GOT3 (cell line): Measurements from ENCODE around the gene TGFB2.

ENCODE experiments used
- DNase-seq: peaks from one replicate; lab custom pipeline; 2025; ENCODE audit warnings: mixed read lengths; lab: John Stamatoyannopoulos, UW

The TGFB2 gene

GRCh38 chr1:218426343-218426657 lies 81.2 kb downstream of the TGFB2 start:
- no peak for DNase-seq

GRCh38 chr1:218429301-218429700 lies 84.2 kb downstream of the TGFB2 start:
- DNase-seq, result no peak

DNA sequence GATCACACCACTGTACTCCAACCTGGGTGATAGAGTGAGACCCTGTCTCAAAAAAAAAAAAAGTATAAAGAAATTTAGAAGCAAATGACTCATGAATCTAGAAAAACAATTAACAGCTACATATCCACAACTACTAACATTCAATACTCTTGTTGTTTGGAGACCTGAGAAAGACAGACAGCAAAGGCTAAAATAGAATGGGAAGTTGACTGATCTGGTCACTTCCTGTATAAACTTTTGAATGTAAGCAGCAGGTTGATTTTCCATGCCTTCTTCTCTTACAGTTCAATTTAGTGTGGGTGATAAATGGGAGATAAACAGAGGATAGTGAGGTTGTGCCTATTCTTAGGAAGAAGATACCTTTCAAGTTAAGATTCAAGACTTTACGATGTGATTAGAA lies 85.2 kb downstream of the TGFB2 start:
- DNase-seq, result no peak

DNA sequence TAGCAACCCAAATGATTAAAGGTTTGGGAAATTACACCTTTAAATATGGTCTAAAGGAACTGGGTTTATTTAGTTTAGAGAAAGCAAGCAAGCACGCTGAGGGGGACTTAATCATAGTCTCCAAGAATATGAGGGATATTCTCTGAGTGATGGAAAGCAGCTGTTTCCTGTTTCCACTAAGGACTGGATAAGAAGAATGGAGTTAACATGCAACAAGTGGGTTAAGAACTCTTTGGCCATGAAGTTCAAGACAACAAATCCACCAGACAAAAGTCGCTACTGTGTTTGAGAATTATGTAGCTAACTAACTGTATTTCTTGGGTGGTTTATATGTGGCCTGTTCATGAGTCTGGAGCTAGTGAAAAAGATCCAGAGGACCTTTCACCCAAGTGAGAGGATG lies 85.7 kb downstream of the TGFB2 start:
- DNase-seq, result no peak

DNA sequence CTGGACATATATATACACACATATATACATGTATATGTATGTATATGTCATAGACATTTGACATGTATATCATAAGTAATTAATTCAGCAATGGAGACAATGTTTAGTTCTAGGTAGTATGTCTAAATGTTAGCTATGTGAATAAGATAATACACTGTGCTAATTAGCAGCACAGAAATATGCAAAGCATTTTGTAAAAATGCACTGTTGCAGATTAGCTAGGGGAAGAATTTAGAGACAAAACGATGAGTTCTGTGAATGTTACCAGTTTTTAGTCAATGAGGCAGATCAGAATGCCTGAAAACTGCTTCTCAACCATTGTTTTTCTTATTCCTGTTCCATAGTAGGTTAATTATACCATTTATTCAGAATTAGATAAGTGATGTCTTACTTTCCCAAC lies 86.3 kb downstream of the TGFB2 start:
- no peak for DNase-seq

DNA sequence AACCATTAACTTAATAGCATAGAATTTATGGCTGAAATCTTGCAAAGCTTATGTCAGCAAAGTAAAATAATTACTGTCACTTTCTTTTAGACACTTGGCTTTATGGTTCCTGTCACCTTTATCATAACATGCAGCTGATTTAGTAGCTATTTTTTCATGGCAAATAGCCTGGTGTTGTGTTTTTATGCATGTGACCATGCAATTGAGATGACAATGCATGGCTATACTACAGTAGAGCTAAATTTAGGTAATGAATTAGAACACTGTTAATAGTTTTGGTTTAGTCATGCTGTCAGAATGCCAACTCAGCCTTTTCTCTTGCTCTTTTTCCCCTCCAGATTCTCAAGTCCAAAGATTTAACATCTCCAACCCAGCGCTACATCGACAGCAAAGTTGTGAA lies 88.6 kb downstream of the TGFB2 start:
- DNase-seq, result no peak

DNA sequence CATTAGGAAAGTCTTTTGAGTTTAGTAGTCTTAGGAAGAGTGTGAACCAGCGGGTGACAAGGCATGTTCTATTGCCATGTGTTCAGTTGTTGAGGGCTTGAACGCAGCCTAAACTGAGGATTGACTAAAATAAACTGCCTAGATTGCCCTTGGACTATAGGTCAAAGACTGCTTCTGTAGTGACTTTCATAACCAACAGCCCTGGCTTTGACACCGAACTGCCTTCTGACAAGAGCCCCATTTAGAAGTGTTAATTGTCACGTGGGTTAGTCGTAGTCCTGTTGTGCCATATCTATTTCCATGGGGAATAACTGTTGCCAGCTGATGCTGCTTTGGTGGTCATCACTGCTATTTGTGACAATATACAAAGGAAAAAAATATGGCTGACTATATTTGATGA lies 90.4 kb downstream of the TGFB2 start:
- DNase-seq, result no peak

- DNase-seq, result no peak
These were observed 91.2 kb downstream of the TGFB2 start for GRCh38 chr1:218436346-218436745.

DNA sequence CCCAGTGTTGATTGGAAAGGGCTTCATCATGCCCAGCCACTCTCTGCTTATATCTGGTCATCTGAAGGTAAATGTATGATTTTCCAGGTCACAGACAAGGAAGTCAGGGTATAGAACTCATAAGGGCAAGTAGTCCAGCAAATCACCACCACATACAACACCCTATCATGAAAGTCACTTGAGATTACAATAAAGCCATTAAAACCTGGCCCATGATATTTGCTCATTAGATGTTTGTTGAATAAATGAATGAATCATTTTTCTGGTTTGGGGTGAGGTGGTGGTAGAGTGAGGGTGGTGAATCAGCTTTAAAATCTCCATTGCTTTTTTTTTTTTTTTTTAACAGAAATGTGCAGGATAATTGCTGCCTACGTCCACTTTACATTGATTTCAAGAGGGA lies 91.9 kb downstream of the TGFB2 start:
- DNase-seq, result no peak

- DNase-seq, result no peak
These were observed 94.6 kb downstream of the TGFB2 start for GRCh38 chr1:218439541-218440295.

GRCh38 chr1:218443255-218443654 lies 98.1 kb downstream of the TGFB2 start:
- DNase-seq, result no peak

GRCh38 chr1:218444173-218444572 lies 99.0 kb downstream of the TGFB2 start:
- no peak for DNase-seq

DNA sequence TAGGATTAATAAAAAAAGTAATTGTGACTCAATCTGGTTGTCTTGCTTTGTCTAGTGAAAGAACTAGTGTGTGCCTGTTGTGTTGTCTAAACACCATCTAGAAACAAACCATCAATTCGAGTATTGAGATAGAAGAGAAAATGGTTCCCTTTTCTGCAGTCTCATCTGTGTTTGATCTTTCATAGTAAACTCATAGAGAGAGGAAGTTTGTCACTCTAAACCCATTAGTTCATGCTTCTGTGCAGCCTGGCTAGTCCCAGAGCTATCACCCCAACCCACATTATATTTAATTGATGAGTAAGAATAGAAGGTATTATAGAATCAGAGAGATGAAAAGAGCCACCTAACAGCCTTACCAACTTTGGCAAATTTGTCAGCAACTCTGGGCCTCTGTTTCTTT lies 99.5 kb downstream of the TGFB2 start:
- DNase-seq, result no peak

GRCh38 chr1:218447010-218447689 lies 102.0 kb downstream of the TGFB2 start:
- DNase-seq, result no peak

DNA sequence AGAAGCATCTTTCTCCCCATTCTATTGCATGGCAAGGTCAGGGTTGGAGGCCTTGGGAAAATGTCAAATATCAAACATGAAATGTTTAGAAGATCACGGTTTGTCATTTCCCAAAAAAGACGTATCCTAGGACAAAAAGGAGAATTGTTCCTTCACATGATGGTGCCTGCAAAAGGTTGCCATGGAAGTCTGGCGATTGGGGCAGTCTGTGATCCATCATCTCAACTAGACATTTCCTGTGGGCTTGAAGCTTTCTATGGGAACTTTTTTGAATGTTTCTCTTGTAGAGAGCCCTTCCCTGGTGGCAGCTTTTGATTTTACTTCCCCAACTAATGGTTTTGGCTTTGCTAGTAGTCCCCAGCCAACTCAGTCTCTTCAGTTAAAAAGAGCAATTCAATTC lies 106.3 kb downstream of the TGFB2 start:
- no peak for DNase-seq

DNA sequence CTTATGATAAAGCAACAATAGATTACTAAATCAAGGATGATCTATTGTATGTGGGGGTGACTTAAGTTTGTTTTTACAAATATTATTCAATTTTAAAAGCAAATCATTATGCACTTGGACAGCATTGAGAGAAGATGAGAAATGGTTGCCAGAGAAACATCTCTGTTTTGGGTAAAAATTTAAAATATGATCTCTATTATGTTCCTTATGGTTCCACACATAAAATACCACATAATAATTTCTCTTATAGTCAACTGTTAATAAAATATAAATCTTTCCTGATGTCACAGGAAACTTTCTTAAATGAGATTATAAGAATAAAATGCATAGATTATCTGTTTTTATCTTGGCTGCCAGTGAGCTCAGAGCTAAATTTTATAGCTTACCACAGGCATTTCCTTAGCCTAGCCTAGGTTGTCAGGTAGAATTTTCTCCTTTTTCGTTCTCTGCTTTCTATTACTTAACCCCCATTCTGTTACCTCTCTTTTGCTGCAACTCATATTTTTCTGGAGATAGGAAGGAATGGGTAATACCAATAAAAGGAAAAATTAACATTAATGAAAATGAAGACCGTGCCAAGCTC lies 109.7 kb downstream of the TGFB2 start:
- DNase-seq, result no peak

DNA sequence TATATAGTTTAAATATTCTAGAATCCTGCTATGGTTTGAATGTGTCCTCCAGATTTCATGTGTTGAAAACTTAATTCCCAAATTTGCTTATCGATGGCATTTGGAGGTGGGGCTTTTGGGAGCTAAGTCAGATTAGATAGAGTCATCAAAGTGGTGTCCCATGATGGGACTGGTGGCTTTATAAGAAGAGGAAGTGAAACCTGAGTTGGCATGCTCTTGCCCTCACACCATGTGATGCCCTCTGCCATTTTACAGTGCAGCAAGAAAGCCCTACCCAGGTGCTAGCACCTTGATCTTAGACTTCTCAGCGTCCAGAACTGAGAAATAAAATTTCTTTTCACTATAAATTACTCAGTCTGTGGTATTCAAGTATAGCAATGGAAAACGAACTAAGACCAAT lies 111.3 kb downstream of the TGFB2 start:
- DNase-seq, result no peak

- no peak for DNase-seq
These were observed 114.3 kb downstream of the TGFB2 start for GRCh38 chr1:218459450-218459849.

- no peak for DNase-seq
These were observed 115.0 kb downstream of the TGFB2 start for GRCh38 chr1:218459878-218460711.

DNA sequence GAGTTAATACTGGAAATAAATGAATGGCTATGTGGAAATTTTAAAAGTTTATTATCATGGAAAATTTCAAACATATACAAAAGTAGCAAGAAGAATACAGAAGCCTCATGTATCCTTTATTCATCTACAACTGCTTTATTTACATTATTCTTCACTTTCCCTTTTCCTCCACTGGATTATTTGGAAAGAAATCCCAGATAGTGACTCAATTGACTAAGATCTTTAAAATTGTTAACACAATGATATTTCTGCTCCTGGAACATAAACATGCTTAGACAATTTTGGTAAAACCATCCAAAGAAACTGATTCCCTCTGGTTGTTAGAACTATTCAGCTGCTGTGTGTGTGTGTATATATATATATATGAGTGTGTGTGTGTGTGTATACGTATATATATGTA lies 116.2 kb downstream of the TGFB2 start:
- no peak for DNase-seq

GRCh38 chr1:218462116-218462515 lies 117.0 kb downstream of the TGFB2 start:
- no peak for DNase-seq

GRCh38 chr1:218462587-218462986 lies 117.5 kb downstream of the TGFB2 start:
- no peak for DNase-seq
